CD4-positive, alpha-beta T cell treated with Interleukin-15 for 1 hour (primary cell): ENCODE measurements around the gene FNBP1.

Experiments
- DNase-seq: peaks from one replicate; pipeline ENCODE4 v3.0.0-alpha.2; 2020

The FNBP1 gene

GRCh38 chr9:129850821-129851550, 192.0 kb downstream of the FNBP1 start:
- DNase-seq = no peak

GRCh38 chr9:129849901-129850300, 193.1 kb downstream of the FNBP1 start:
- no peak for DNase-seq

- no peak for DNase-seq
Measured at GRCh38 chr9:129848712-129849441, 194.1 kb downstream of the FNBP1 start.

GRCh38 chr9:129845373-129845772, 197.6 kb downstream of the FNBP1 start:
- no peak for DNase-seq

GRCh38 chr9:129841071-129841470, 201.9 kb downstream of the FNBP1 start:
- no peak for DNase-seq

- no peak for DNase-seq
Measured at GRCh38 chr9:129840034-129840433, 203.0 kb downstream of the FNBP1 start.

- no peak for DNase-seq
Measured at GRCh38 chr9:129839324-129840023, 203.5 kb downstream of the FNBP1 start.

GRCh38 chr9:129838707-129839259, 204.2 kb downstream of the FNBP1 start:
- DNase-seq = no peak
